Type B pancreatic cell (in vitro differentiated cells): Measurements from ENCODE around the gene RANBP3L. TPM values are rescaled to one million over a fixed set of nuclear protein-coding genes. Genes with fewer than 3 reads are reported as not detected.

ENCODE experiments used
- DNase-seq: peaks from one replicate; pipeline ENCODE4 v3.0.0; 2021; ENCODE audit warnings: mixed read lengths; ENCODE audit not compliant: unreplicated experiment; ENCODE audit errors: extremely low spot score
- H3K27ac Mint-ChIP-seq: 2 replicates; pipeline ENCODE4 v1.8.0; 2021; ENCODE audit warnings: mild to moderate bottlenecking, mixed read lengths
- H3K27me3 Mint-ChIP-seq: 2 replicates; pipeline ENCODE4 v1.8.0; 2021; ENCODE audit warnings: mixed read lengths
- H3K36me3 Mint-ChIP-seq: 2 replicates; pipeline ENCODE4 v1.8.0; 2021; ENCODE audit warnings: mixed read lengths
- H3K4me1 Mint-ChIP-seq: one replicate; pipeline ENCODE4 v1.8.0; 2021; ENCODE audit warnings: mixed read lengths; ENCODE audit not compliant: unreplicated experiment
- H3K4me3 Mint-ChIP-seq: 2 replicates; pipeline ENCODE4 v1.8.0; 2021; ENCODE audit warnings: mild to moderate bottlenecking, mixed read lengths
- H3K9me3 Mint-ChIP-seq: 2 replicates; pipeline ENCODE4 v1.8.0; 2021; ENCODE audit warnings: mixed read lengths
- total RNA-seq: library from RNA; stranded (reverse); gene quantifications from 2 replicates; pipeline ENCODE4 v1.2.1, GENCODE V29; 2021; ENCODE audit warnings: low replicate concordance
- TF ChIP-seq, protein P1 (sequence below): fragments of 200-600 bp; sonication (generic); conservative IDR thresholded peaks from 2 replicates; pipeline ENCODE4 v1.5.0; 2021; ENCODE audit warnings: antibody characterized with exemption, mild to moderate bottlenecking

Gene RANBP3L
- total RNA-seq, 1 donor from 2014 or later: 0.53 TPM

DNA sequence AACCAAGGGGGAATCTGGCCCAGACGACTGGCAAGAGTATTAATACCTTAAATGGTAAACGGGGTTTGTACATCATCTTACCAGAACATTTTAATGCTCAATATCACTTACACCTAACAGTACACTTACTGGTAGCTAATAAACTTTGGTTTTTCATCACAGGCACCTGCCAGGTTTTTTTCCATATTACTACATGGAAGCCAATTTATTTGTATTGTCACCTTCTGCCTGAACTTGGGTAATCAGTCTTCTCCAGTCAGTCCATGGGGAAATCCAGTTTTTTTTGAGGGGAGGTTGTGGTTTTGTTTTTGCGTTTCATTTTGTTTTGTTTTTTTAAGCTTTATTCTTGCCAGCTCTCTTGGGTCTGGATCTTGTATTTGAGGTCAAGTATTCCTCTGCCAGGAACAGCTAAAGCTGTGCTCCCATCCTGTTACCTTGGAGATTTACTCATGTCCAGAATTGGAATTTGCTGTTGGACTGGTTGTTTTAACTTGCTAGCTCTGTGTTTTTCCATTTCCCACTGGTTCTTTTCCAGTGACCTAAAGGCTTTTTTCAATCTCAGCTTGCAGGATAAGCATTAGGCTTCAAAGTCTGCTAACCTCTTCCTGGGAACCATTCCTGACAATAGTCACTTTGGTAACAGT is 48.9 kb downstream of the RANBP3L start:
- H3K36me3 Mint-ChIP-seq: no peaks in the 10 kb centered on the region
- H3K27ac Mint-ChIP-seq: no peak overlapping the region

DNA sequence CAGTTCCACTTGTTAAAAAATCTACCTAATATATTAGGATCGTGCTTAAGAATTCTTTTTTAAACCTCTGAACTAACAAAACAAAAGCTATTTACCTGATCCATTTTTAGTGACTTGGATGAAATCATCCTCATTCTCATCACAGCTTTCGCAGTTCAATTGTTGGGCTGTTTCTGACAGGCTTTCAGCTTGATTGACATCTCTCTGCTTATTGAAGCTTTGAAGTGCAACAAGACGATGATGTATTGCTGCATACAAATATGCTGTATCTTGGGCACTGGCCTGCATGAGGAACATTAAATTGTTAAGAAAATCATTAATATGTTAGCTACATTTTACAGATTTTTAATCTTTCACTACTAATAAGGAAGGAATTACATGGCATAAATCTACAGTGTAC is 50.5 kb downstream of the RANBP3L start:
- H3K36me3 Mint-ChIP-seq: no peaks in the 10 kb centered on the region
- H3K27ac Mint-ChIP-seq: no peak overlapping the region
- no peak overlapping the region for H3K4me3 Mint-ChIP-seq
- no peaks in the 10 kb centered on the region for H3K27me3 Mint-ChIP-seq
- H3K4me1 Mint-ChIP-seq: no peaks in the 10 kb centered on the region
- no peaks in the 10 kb centered on the region for H3K9me3 Mint-ChIP-seq
- DNase-seq: no peak
- TF ChIP-seq, protein P1, sequence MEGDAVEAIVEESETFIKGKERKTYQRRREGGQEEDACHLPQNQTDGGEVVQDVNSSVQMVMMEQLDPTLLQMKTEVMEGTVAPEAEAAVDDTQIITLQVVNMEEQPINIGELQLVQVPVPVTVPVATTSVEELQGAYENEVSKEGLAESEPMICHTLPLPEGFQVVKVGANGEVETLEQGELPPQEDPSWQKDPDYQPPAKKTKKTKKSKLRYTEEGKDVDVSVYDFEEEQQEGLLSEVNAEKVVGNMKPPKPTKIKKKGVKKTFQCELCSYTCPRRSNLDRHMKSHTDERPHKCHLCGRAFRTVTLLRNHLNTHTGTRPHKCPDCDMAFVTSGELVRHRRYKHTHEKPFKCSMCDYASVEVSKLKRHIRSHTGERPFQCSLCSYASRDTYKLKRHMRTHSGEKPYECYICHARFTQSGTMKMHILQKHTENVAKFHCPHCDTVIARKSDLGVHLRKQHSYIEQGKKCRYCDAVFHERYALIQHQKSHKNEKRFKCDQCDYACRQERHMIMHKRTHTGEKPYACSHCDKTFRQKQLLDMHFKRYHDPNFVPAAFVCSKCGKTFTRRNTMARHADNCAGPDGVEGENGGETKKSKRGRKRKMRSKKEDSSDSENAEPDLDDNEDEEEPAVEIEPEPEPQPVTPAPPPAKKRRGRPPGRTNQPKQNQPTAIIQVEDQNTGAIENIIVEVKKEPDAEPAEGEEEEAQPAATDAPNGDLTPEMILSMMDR: no peak

More for the DNA sequence above, 48.9 kb downstream of the RANBP3L start:
- Mint-ChIP-seq H3K27me3 (no peaks in the 10 kb centered on the region), H3K9me3 (no peaks in the 10 kb centered on the region), H3K4me3 (no peak overlapping the region), H3K4me1 (no peaks in the 10 kb centered on the region)
- TF ChIP-seq, protein P1: no peak
- DNase-seq: no peak

DNA sequence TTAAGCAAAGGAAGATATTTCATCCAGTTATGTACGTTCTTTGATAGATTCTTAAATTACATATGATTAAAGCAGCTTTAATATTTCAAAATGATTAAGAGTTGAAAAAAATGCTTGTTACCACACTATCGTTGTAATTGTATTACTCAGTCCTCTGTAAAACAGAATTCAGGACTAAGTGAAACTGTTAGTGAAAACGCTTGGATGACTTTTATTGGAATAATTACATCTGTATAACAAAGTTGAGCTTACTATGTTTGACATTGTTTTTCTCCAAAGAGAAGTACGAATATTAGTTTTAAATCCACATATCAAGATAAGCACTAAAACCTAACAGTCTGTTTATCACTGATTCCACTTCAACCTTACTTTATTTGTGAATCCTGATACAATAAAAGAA is 51.3 kb downstream of the RANBP3L start:
- DNase-seq: no peak
- Mint-ChIP-seq H3K27ac (no peak overlapping the region), H3K4me3 (no peak overlapping the region), H3K27me3 (no peaks in the 10 kb centered on the region), H3K36me3 (no peaks in the 10 kb centered on the region), H3K4me1 (no peaks in the 10 kb centered on the region), H3K9me3 (no peaks in the 10 kb centered on the region)
- TF ChIP-seq, protein P1: no peak

DNA sequence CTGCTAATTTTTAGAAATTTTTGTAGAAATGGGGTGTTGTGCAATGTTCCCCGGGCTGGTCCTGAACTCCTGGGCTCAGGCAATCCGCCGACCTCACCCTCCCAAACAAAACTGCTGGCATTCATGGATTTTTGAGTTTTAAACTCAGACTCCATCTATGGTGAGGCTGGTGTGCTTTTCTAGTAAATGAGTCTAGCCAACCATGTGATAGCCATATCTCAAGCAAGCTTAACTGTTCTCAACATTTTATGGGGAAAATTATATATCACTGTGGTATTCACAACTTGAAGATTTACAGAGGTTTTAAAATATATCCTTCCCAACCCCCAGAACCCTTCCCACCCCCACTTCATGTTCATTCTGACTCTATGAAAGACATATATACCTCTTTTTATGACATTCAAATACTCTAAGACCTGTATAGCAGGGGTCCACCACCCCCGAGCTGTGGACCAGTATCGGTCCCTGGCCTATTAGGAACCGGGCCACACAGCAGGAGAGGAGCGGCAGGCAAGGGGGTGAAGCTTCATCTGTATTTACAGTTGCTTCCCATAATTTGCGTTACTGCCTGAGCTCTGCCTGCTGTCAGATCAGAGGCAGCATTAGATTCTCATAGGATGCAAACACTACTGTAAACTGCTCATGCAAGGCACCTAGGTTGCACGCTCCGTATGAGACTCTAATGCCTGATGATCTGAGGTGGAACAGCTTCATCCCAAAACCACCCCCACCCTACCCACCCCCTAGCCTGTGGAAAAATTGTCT is 55.5 kb downstream of the RANBP3L start:
- H3K9me3 Mint-ChIP-seq: no peaks in the 10 kb centered on the region

DNA sequence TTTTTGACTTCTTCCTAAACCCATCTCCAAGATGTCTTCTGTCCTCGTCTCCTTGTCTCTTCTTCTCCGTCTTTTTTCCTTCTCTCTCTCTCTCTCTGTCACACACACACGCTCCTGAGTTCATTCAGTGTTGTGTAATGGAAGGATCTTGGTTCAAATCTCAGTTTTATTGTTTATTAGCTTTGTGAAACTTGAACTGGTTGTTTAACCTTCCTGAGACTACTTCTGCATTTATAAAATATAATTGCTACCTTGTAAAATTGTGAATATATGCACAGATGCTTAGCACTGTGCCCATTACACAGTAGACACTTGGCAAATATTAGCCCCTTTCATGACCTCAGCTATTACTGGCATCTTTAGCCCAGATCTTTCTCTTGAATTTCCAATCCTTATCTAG is 57.6 kb downstream of the RANBP3L start:
- TF ChIP-seq, protein P1: no peak
- H3K36me3 Mint-ChIP-seq: peaks cover under 1% of the 10 kb centered on the region
- H3K27ac Mint-ChIP-seq: peak overlapping the region; percentile 8
- no peaks in the 10 kb centered on the region for H3K9me3 Mint-ChIP-seq
- H3K27me3 Mint-ChIP-seq: no peaks in the 10 kb centered on the region
- peak overlapping the region; percentile 46 for H3K4me3 Mint-ChIP-seq
- peaks cover 16% of the 10 kb centered on the region for H3K4me1 Mint-ChIP-seq
- DNase-seq: no peak

More for the DNA sequence above, 55.5 kb downstream of the RANBP3L start:
- no peak overlapping the region for H3K4me3 Mint-ChIP-seq
- no peaks in the 10 kb centered on the region for H3K36me3 Mint-ChIP-seq
- TF ChIP-seq, protein P1: no peak
- no peaks in the 10 kb centered on the region for H3K27me3 Mint-ChIP-seq
- no peak overlapping the region for H3K27ac Mint-ChIP-seq
- no peak for DNase-seq
- no peaks in the 10 kb centered on the region for H3K4me1 Mint-ChIP-seq
